Naive thymus-derived CD4-positive, alpha-beta T cell (primary cell): ENCODE results near the gene SIGLEC7. TPM values are rescaled to one million over a fixed set of nuclear protein-coding genes. Genes with fewer than 3 reads are reported as not detected.

ENCODE experiments used
- ATAC-seq: fragments of 150-1000 bp; cut with Tn5 transposase; 2 replicates; pipeline ENCODE4 v1.10.0; 2021; ENCODE audit warnings: mild to moderate bottlenecking, moderate library complexity
- CTCF ChIA-PET: fragments of 350-600 bp; sonication (Branson Sonifier 250); formaldehyde crosslinking; loops from one replicate; lab custom pipeline; 2021; ENCODE audit warnings: antibody characterized with exemption; lab: Charles Lee
- POLR2A ChIA-PET: fragments of 350-600 bp; sonication (Branson Sonifier 250); formaldehyde crosslinking; loops from one replicate; lab custom pipeline; 2021; ENCODE audit warnings: antibody characterized with exemption, inconsistent platforms; lab: Charles Lee
- DNase-seq, 9 donors: peaks; one replicate each; pipeline versions ENCODE4 v3.0.0 to v3.0.0-alpha.2; 2020 to 2022; ENCODE audit warnings: mixed read lengths in 1 of 9
- H3K27ac ChIP-seq: one replicate; pipeline ENCODE4 v1.7.0; 2013; ENCODE audit warnings: mild to moderate bottlenecking, low read depth, low read length, moderate library complexity
- H3K27me3 ChIP-seq, 2 donors: one replicate each; pipeline ENCODE4 v1.7.0; 2013; ENCODE audit warnings: low read length in 2 of 2, mild to moderate bottlenecking in 2 of 2, moderate library complexity in 2 of 2; ENCODE audit not compliant: control insufficient read depth in 2 of 2, insufficient read depth in 2 of 2
- H3K36me3 ChIP-seq, 3 experiments: 1 replicate in 2 of 3; 2 replicates in 1 of 3; pipeline ENCODE4 v1.7.0; 2013; ENCODE audit warnings: low read length in 3 of 3, mild to moderate bottlenecking in 3 of 3, moderate library complexity in 1 of 3; ENCODE audit not compliant: insufficient read depth in 3 of 3, control insufficient read depth in 2 of 3
- H3K4me1 ChIP-seq, 2 donors: one replicate each; pipeline ENCODE4 v1.7.0; 2013; ENCODE audit warnings: low read length in 2 of 2, mild to moderate bottlenecking in 2 of 2, moderate library complexity in 1 of 2; ENCODE audit not compliant: control insufficient read depth in 2 of 2, insufficient read depth in 2 of 2
- H3K4me3 ChIP-seq: 2 replicates; pipeline ENCODE4 v1.7.0; 2013; ENCODE audit warnings: mild to moderate bottlenecking, low read length
- H3K9me3 ChIP-seq, 3 experiments: 1 replicate in 2 of 3; 2 replicates in 1 of 3; pipeline ENCODE4 v1.7.0; 2013; ENCODE audit warnings: low read length in 3 of 3; ENCODE audit not compliant: control insufficient read depth in 2 of 3
- H3K27ac Mint-ChIP-seq, 9 donors: one replicate each; pipeline ENCODE4 v1.8.0; 2020 to 2022; ENCODE audit warnings: mixed read lengths in 9 of 9, mild to moderate bottlenecking in 8 of 9, moderate library complexity in 5 of 9, inconsistent platforms in 2 of 9
- H3K27me3 Mint-ChIP-seq, 5 donors: one replicate each; pipeline ENCODE4 v1.8.0; 2021 to 2022; ENCODE audit warnings: mixed read lengths in 5 of 5, mild to moderate bottlenecking in 1 of 5
- H3K36me3 Mint-ChIP-seq, 5 donors: one replicate each; pipeline ENCODE4 v1.8.0; 2020 to 2022; ENCODE audit warnings: mixed read lengths in 5 of 5, mild to moderate bottlenecking in 3 of 5, inconsistent platforms in 1 of 5
- H3K4me1 Mint-ChIP-seq, 7 donors: one replicate each; pipeline ENCODE4 v1.8.0; 2020 to 2022; ENCODE audit warnings: mixed read lengths in 7 of 7, mild to moderate bottlenecking in 3 of 7, inconsistent platforms in 1 of 7
- H3K4me3 Mint-ChIP-seq, 10 donors: one replicate each; pipeline ENCODE4 v1.8.0; 2020 to 2022; ENCODE audit warnings: mild to moderate bottlenecking in 10 of 10, mixed read lengths in 10 of 10, moderate library complexity in 6 of 10, inconsistent platforms in 2 of 10
- H3K9me3 Mint-ChIP-seq, 11 donors: one replicate each; pipeline ENCODE4 v1.8.0; 2020 to 2022; ENCODE audit warnings: mixed read lengths in 11 of 11, mild to moderate bottlenecking in 4 of 11, inconsistent platforms in 1 of 11, moderate library complexity in 1 of 11
- intact Hi-C, 2 donors: fragments of 100-400 bp; cut with micrococcal nuclease; formaldehyde crosslinking; loops; one replicate each; pipeline ENCODE4 v1.15.1; 2023
- polyA plus RNA-seq, 2 donors: library from polyadenylated mRNA; unstranded; fragments of 300-500 nt; fragmentation: Illumina TruSeq; gene quantifications; one replicate each; pipeline ENCODE4 v1.2.3, GENCODE V29; 2021
- total RNA-seq, 6 experiments: library from RNA in 5 of 6; stranded (reverse) in 5 of 6; gene quantifications; 1 replicate in 5 of 6; 2 replicates in 1 of 6; pipeline ENCODE4 v1.2.3 and lab custom pipeline; 2021 to 2026

Gene SIGLEC7
- 10 to 100 TPM in 1 of 5 experiments, under 1 TPM in 3, not detected in 1; 0.67 to 10.3 (median 0.83) TPM for total RNA-seq
- polyA plus RNA-seq, result under 1 TPM in 1 of 2 donors, not detected in 1; 0.25 TPM
- not detected for total RNA-seq (lab: John Stamatoyannopoulos, UW)

GRCh38 chr19:51142119-51142518 lies at the start of gene SIGLEC7:
SIGLEC7 (plus strand) TSS chr19:51142301; CDS start chr19:51142370, 69 bp downstream.
- H3K4me3 Mint-ChIP-seq, result peak within 1 kb of the TSS in 1 of 10 donors; percentile 66
- intact Hi-C loops, result no loop called here

GRCh38 chr19:51093101-51093500 lies 49.0 kb upstream of the SIGLEC7 start:
- ChIA-PET POLR2A (no interaction called here), CTCF (no interaction called here)
- Mint-ChIP-seq H3K9me3 (no peaks in the 10 kb centered on the region), H3K4me3 (no peak overlapping the region), H3K4me1 (peaks cover 8 to 25% (median 12%) of the 10 kb centered on the region in 7 donors), H3K36me3 (peaks cover 0 to 14% (median 7%) of the 10 kb centered on the region in 5 donors), H3K27ac (peak overlapping the region in 1 of 9 donors; percentile 3), H3K27me3 (no peaks in the 10 kb centered on the region)
- Histone ChIP-seq H3K4me1 (peaks cover 5 to 15% of the 10 kb centered on the region in 2 donors), H3K36me3 (peaks cover 0 to 5% (median 0%) of the 10 kb centered on the region in 3 experiments), H3K4me3 (no peak overlapping the region), H3K27ac (no peak overlapping the region), H3K9me3 (no peaks in the 10 kb centered on the region), H3K27me3 (no peaks in the 10 kb centered on the region)
- intact Hi-C loops, result no loop called here
- ATAC-seq (no peak), DNase-seq (no peak)

More at GRCh38 chr19:51142119-51142518, at the start of gene SIGLEC7:
- Mint-ChIP-seq H3K4me1 (peaks cover 3 to 40% (median 25%) of the 10 kb centered on the region in 7 donors), H3K27me3 (peaks cover 0 to 17% (median 3%) of the 10 kb centered on the region in 5 donors), H3K36me3 (no peaks in the 10 kb centered on the region), H3K9me3 (no peaks in the 10 kb centered on the region), H3K27ac (peak within 1 kb of the TSS in 1 of 9 donors; percentile 46)
- Histone ChIP-seq H3K4me3 (no peak within 1 kb of the TSS), H3K36me3 (no peaks in the 10 kb centered on the region), H3K4me1 (peaks cover 3 to 6% of the 10 kb centered on the region in 2 donors), H3K27ac (no peak within 1 kb of the TSS), H3K27me3 (no peaks in the 10 kb centered on the region), H3K9me3 (no peaks in the 10 kb centered on the region)
- peak; percentile 47 for ATAC-seq
- ChIA-PET CTCF (interaction anchor here (0.7 kb wide), 1 partner anchor 10 kb away, joined by 3 read pairs; no protein-coding TSS in a partner anchor), POLR2A (no interaction called here)
- peak in 1 of 9 donors; percentile 12 for DNase-seq

GRCh38 chr19:51093510-51094345 lies 48.4 kb upstream of the SIGLEC7 start:
- no peak for ATAC-seq
- peak overlapping the region in 3 of 9 donors; percentile 3 to 81 (median 49) for H3K27ac Mint-ChIP-seq
- DNase-seq, result no peak
- POLR2A ChIA-PET, result no interaction called here
- intact Hi-C loops, result no loop called here
- Histone ChIP-seq H3K27ac (no peak overlapping the region), H3K27me3 (no peaks in the 10 kb centered on the region), H3K9me3 (no peaks in the 10 kb centered on the region), H3K4me1 (peaks cover 5 to 17% of the 10 kb centered on the region in 2 donors), H3K36me3 (peaks cover 0 to 7% (median 0%) of the 10 kb centered on the region in 3 experiments), H3K4me3 (no peak overlapping the region)
- H3K36me3 Mint-ChIP-seq, result peaks cover 0 to 14% (median 7%) of the 10 kb centered on the region in 5 donors
- no peaks in the 10 kb centered on the region for H3K9me3 Mint-ChIP-seq
- H3K4me1 Mint-ChIP-seq, result peaks cover 8 to 25% (median 13%) of the 10 kb centered on the region in 7 donors
- CTCF ChIA-PET, result interaction anchor here (0.6 to 1.3 kb wide), 2 partner anchors 76 to 77 kb away, joined by 3 to 6 read pairs; no protein-coding TSS in a partner anchor
- H3K4me3 Mint-ChIP-seq, result no peak overlapping the region
- H3K27me3 Mint-ChIP-seq, result no peaks in the 10 kb centered on the region

DNA sequence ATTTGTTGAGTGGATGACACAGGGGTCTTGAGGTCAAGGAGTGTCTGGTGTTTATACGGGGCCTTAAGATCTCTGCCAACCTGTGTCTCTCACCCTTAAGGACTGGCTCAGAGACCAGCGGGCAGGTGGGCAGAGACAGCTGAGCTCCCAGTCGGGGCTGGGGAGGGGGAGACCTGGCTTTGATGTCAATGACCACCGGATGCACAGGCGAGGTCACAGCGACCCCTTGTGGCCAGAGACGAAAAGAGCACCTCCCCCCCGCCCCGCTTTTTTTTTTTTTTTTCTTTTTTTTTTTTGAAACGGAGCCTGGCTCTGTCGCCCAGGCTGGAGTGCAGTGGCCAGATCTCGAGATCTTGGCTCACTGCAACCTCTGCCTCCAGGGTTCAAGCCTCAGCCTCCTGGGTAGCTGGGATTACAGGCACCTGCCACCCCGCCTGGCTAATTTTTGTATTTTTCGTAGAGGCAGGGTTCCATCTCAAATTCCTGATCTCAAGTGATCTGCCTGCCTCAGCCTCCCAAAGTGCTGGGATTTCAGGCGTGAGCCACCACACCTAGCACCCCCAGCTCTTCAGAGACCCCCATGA lies 47.3 kb upstream of the SIGLEC7 start:
- peak in 2 of 9 donors; percentile 15 to 41 for DNase-seq
- H3K27ac ChIP-seq, result no peak overlapping the region
- H3K4me1 ChIP-seq, result peaks cover 5 to 17% of the 10 kb centered on the region in 2 donors
- no peak for ATAC-seq
- H3K27ac Mint-ChIP-seq, result peak overlapping the region in 1 of 9 donors; percentile 37
- CTCF ChIA-PET, result interaction anchor here (0.7 to 1.3 kb wide), 2 partner anchors 53 to 77 kb away, joined by 3 to 4 read pairs; no protein-coding TSS in a partner anchor
- H3K27me3 Mint-ChIP-seq, result no peaks in the 10 kb centered on the region
- H3K27me3 ChIP-seq, result no peaks in the 10 kb centered on the region
- H3K4me1 Mint-ChIP-seq, result peaks cover 15 to 32% (median 18%) of the 10 kb centered on the region in 7 donors
- H3K9me3 ChIP-seq, result no peaks in the 10 kb centered on the region
- H3K4me3 ChIP-seq, result no peak overlapping the region
- no peaks in the 10 kb centered on the region for H3K9me3 Mint-ChIP-seq
- POLR2A ChIA-PET, result no interaction called here
- peaks cover 0 to 16% (median 0%) of the 10 kb centered on the region in 3 experiments for H3K36me3 ChIP-seq
- H3K4me3 Mint-ChIP-seq, result no peak overlapping the region
- peaks cover 0 to 16% (median 7%) of the 10 kb centered on the region in 5 donors for H3K36me3 Mint-ChIP-seq
- intact Hi-C loops, result loop anchor here in 1 of 2 donors (5.0 kb wide), 2 partner anchors 38 to 608 kb away; no protein-coding TSS in a partner anchor

- Mint-ChIP-seq H3K4me1 (peaks cover 19 to 39% (median 23%) of the 10 kb centered on the region in 7 donors), H3K4me3 (peak overlapping the region in 5 of 10 donors; percentile 1 to 56 (median 24)), H3K27ac (peak overlapping the region in 7 of 9 donors; percentile 23 to 71 (median 36)), H3K27me3 (no peaks in the 10 kb centered on the region), H3K9me3 (no peaks in the 10 kb centered on the region), H3K36me3 (peaks cover 0 to 17% (median 7%) of the 10 kb centered on the region in 5 donors)
- H3K27ac ChIP-seq, result peak overlapping the region; percentile 28
- CTCF ChIA-PET, result interaction anchor here (0.7 to 1.8 kb wide), 8 partner anchors 9 to 80 kb away, joined by 3 to 7 read pairs (median 4); no protein-coding TSS in a partner anchor
- ATAC-seq, result no peak
- intact Hi-C loops, result loop anchor here (1.0 to 5.0 kb wide), 7 partner anchors 12 to 606 kb away; partner anchors contain the start of gene CTU1 (in 1 of the 2)
- H3K4me1 ChIP-seq, result peaks cover 5 to 17% of the 10 kb centered on the region in 2 donors
- no peak overlapping the region for H3K4me3 ChIP-seq
- POLR2A ChIA-PET, result interaction anchor here (0.6 to 1.1 kb wide), 4 partner anchors 18 to 40 kb away, joined by 3 to 4 read pairs (median 4); no protein-coding TSS in a partner anchor
- H3K36me3 ChIP-seq, result peaks cover 0 to 29% (median 0%) of the 10 kb centered on the region in 3 experiments
- H3K9me3 ChIP-seq, result no peaks in the 10 kb centered on the region
- DNase-seq, result no peak
- H3K27me3 ChIP-seq, result no peaks in the 10 kb centered on the region
These were observed 45.5 kb upstream of the SIGLEC7 start for GRCh38 chr19:51096473-51097165.
